NB4 (cell line): ENCODE data around the gene EXOC3.
A peak's percentile ranks its signal among the peaks of the same experiment; 100 is the strongest.

Experiments
- DNase-seq: peaks from one replicate; pipeline ENCODE4 v3.0.0; 2010; ENCODE audit warnings: low read depth
- H3K4me3 ChIP-seq: one replicate; pipeline ENCODE4 v1.5.1; 2011; ENCODE audit warnings: mild to moderate bottlenecking, low read depth, low read length, moderate library complexity
- CTCF ChIP-seq: IDR thresholded peaks from one replicate; pipeline ENCODE4 v1.5.1; 2012; ENCODE audit warnings: low read depth, low read length
- MAX ChIP-seq: IDR thresholded peaks from 2 replicates; pipeline ENCODE4 v1.6.1; 2011; ENCODE audit warnings: low read depth, low read length
- MYC ChIP-seq: IDR thresholded peaks from 2 replicates; pipeline ENCODE4 v1.6.1; 2011; ENCODE audit warnings: low read depth, low read length
- POLR2A ChIP-seq: IDR thresholded peaks from 2 replicates; pipeline ENCODE4 v1.6.1; 2011; ENCODE audit warnings: mild to moderate bottlenecking; ENCODE audit not compliant: insufficient read length; ENCODE audit errors: extremely low read depth

EXOC3 gene

GRCh38 chr5:479566-480319, 36.8 kb downstream of the EXOC3 start:
- TF ChIP-seq MAX, result no peak
- TF ChIP-seq CTCF, result no peak
- no peak for TF ChIP-seq MYC
- TF ChIP-seq POLR2A, result no peak
- no peak overlapping the region for H3K4me3 ChIP-seq
- peak; percentile 21 for DNase-seq

GRCh38 chr5:481347-481746, 38.4 kb downstream of the EXOC3 start:
- peak; percentile 24 for DNase-seq
- no peak for TF ChIP-seq MAX
- TF ChIP-seq POLR2A, result no peak
- H3K4me3 ChIP-seq, result no peak overlapping the region

GRCh38 chr5:482021-482420, 39.0 kb downstream of the EXOC3 start:
- DNase-seq, result no peak
- TF ChIP-seq CTCF (no peak), MAX (no peak), MYC (no peak), POLR2A (no peak)
- no peak overlapping the region for H3K4me3 ChIP-seq

- no peak for TF ChIP-seq MYC
- no peak for TF ChIP-seq POLR2A
- TF ChIP-seq MAX, result no peak
- TF ChIP-seq CTCF, result no peak
- H3K4me3 ChIP-seq, result no peak overlapping the region
- no peak for DNase-seq
Measured at GRCh38 chr5:482506-482905, 39.5 kb downstream of the EXOC3 start.

- no peak for DNase-seq
- no peak overlapping the region for H3K4me3 ChIP-seq
- TF ChIP-seq MYC, result no peak
- TF ChIP-seq MAX, result no peak
- no peak for TF ChIP-seq CTCF
- no peak for TF ChIP-seq POLR2A
Measured at GRCh38 chr5:483011-483410, 40.0 kb downstream of the EXOC3 start.

GRCh38 chr5:483434-484140, 40.6 kb downstream of the EXOC3 start:
- H3K4me3 ChIP-seq, result no peak overlapping the region
- TF ChIP-seq MAX (no peak), CTCF (no peak), MYC (no peak), POLR2A (no peak)
- DNase-seq, result peak; percentile 32
